ENCODE measurements around the gene HOXA5.

The HOXA5 gene

GRCh38 chr7:27147199-27148030, 3.9 kb upstream of the HOXA5 start, which contains the start of gene HOXA6:
HOXA6 (minus strand) TSS chr7:27147774; CDS start chr7:27147749, 25 bp downstream.
- DNase-seq, result no peak

GRCh38 chr7:27146491-27147198, 3.2 kb upstream of the HOXA5 start:
- DNase-seq, result no peak

- DNase-seq, result no peak
These were observed 2.5 kb upstream of the HOXA5 start for GRCh38 chr7:27145914-27146412.

- no peak for DNase-seq
These were observed 1.9 kb upstream of the HOXA5 start for GRCh38 chr7:27145165-27145913.

- no peak for DNase-seq
These were observed 1.3 kb upstream of the HOXA5 start for GRCh38 chr7:27144781-27145164.

- no peak for DNase-seq
These were observed 684 bp upstream of the HOXA5 start for GRCh38 chr7:27143950-27144780.

- no peak for DNase-seq
These were observed 880 bp downstream of the HOXA5 start for GRCh38 chr7:27142580-27143022.

GRCh38 chr7:27141923-27142579, 1.4 kb downstream of the HOXA5 start:
- DNase-seq, result no peak

GRCh38 chr7:27141137-27141922, 2.2 kb downstream of the HOXA5 start:
- DNase-seq, result no peak

GRCh38 chr7:27140126-27140857, 3.2 kb downstream of the HOXA5 start:
- DNase-seq, result no peak

- DNase-seq, result no peak
These were observed 4.0 kb downstream of the HOXA5 start for GRCh38 chr7:27139334-27140125.

GRCh38 chr7:27138985-27139333, 4.5 kb downstream of the HOXA5 start:
- no peak for DNase-seq

GRCh38 chr7:27138472-27138871, 5.0 kb downstream of the HOXA5 start:
- DNase-seq, result no peak

- DNase-seq, result no peak
These were observed 5.7 kb downstream of the HOXA5 start for GRCh38 chr7:27137640-27138315.

GRCh38 chr7:27134392-27134791, 9.1 kb downstream of the HOXA5 start:
- DNase-seq, result no peak

GRCh38 chr7:27133409-27134231, 9.9 kb downstream of the HOXA5 start:
- no peak for DNase-seq

GRCh38 chr7:27132978-27133377, 10.5 kb downstream of the HOXA5 start:
- DNase-seq, result no peak

GRCh38 chr7:27132214-27132613, 11.3 kb downstream of the HOXA5 start:
- no peak for DNase-seq
